Measurements from ENCODE around the gene PRSS38. TPM values are rescaled to one million over a fixed set of nuclear protein-coding genes. Genes with fewer than 3 reads are reported as not detected.

The PRSS38 gene
- total and polyA plus RNA-seq, 11 donors, result not detected

- H3K9me3 ChIP-seq, result no peaks in the 10 kb centered on the region
- peaks cover 0 to 32% (median 19%) of the 10 kb centered on the region in 12 donors for H3K4me1 ChIP-seq
- intact Hi-C loops (cut with DNase I), result no loop called here
- peak overlapping the region in 6 of 12 donors; percentile 47 to 67 (median 59) for H3K4me3 ChIP-seq
- TF ChIP-seq POLR2A (IDR thresholded peaks at IDR 0.05) (no peak), CTCF (IDR thresholded peaks at IDR 0.05) (no peak)
- H3K36me3 ChIP-seq, result no peaks in the 10 kb centered on the region
- 45 to 68% (median 52%) methylated on average over 12 to 14 of the region's 14 CpGs for WGBS, 4 donors
- DNase-seq (peak; percentile 66 to 84 (median 73)), ATAC-seq (peak; percentile 22 to 71 (median 54))
- H3K27me3 ChIP-seq, result peaks cover 0 to 5% (median 0%) of the 10 kb centered on the region in 9 donors
- H3K27ac ChIP-seq, result peak overlapping the region; percentile 44 to 94 (median 90)
Measured at GRCh38 chr1:227885648-227886502, 70.4 kb downstream of the PRSS38 start.

GRCh38 chr1:227886503-227886961 lies 71.1 kb downstream of the PRSS38 start:
- peak overlapping the region in 11 of 12 donors; percentile 21 to 67 (median 56) for H3K4me3 ChIP-seq
- H3K27me3 ChIP-seq, result peaks cover 0 to 5% (median 0%) of the 10 kb centered on the region in 9 donors
- intact Hi-C loops (cut with DNase I), result no loop called here
- peak in 4 of 5 donors; percentile 15 to 53 (median 34) for DNase-seq
- WGBS, 4 donors, result 15 to 20% (median 18%) methylated on average over 10 to 18 of the region's 18 CpGs
- H3K36me3 ChIP-seq, result no peaks in the 10 kb centered on the region
- H3K9me3 ChIP-seq, result no peaks in the 10 kb centered on the region
- peaks cover 0 to 32% (median 19%) of the 10 kb centered on the region in 12 donors for H3K4me1 ChIP-seq
- TF ChIP-seq CTCF (IDR thresholded peaks at IDR 0.05), result no peak
- peak overlapping the region; percentile 60 to 94 (median 90) for H3K27ac ChIP-seq
- ATAC-seq, result peak in 1 of 4 donors; percentile 12

GRCh38 chr1:227886993-227887696 lies 71.7 kb downstream of the PRSS38 start:
- H3K27me3 ChIP-seq, result peaks cover 0 to 5% (median 0%) of the 10 kb centered on the region in 9 donors
- ATAC-seq (peak; percentile 63 to 80 (median 72)), DNase-seq (peak; percentile 72 to 87 (median 82))
- WGBS, 4 donors, result 2 to 9% (median 4%) methylated on average over 12 to 30 of the region's 30 CpGs
- no peaks in the 10 kb centered on the region for H3K36me3 ChIP-seq
- H3K27ac ChIP-seq, result peak overlapping the region; percentile 60 to 94 (median 90)
- H3K4me1 ChIP-seq, result peaks cover 0 to 32% (median 19%) of the 10 kb centered on the region in 12 donors
- no peaks in the 10 kb centered on the region for H3K9me3 ChIP-seq
- intact Hi-C loops (cut with DNase I), result no loop called here
- peak overlapping the region; percentile 21 to 67 (median 55) for H3K4me3 ChIP-seq
- no peak for TF ChIP-seq POLR2A (IDR thresholded peaks at IDR 0.05)
- TF ChIP-seq CTCF (IDR thresholded peaks at IDR 0.05), result no peak
